Spleen (tissue), 7 donors: Measurements from ENCODE around the gene PAX5.

Experiments
- POLR2A ChIP-seq, 3 donors: fragments of 450-650 bp; IDR thresholded peaks; one replicate each; pipeline ENCODE4 v1.5.1; 2017; ENCODE audit warnings: antibody characterized with exemption in 3 of 3, mild to moderate bottlenecking in 1 of 3
- TF ChIP-seq, protein P1 (sequence below), 11 experiments: fragments of 200-600 bp in 7 of 11; fragments of 450-650 bp in 4 of 11; sonication (generic) in 4 of 11; IDR thresholded peaks in 8 of 11; conservative IDR thresholded peaks in 3 of 11; 1 replicate in 7 of 11; 2 replicates in 4 of 11; pipeline versions ENCODE4 v1.4.0 to v1.8.0; 2016 to 2021; ENCODE audit warnings: antibody characterized with exemption in 11 of 11, inconsistent platforms in 4 of 11, mild to moderate bottlenecking in 1 of 11
- donor health status: DM: no; HTN: no; CAD: no; lungs with moderate emphysema.
- donor health status: DM: no; HTN: no; CAD: no.
- donor health status: DM: no; HTN: no; CAD: no.

DNA sequence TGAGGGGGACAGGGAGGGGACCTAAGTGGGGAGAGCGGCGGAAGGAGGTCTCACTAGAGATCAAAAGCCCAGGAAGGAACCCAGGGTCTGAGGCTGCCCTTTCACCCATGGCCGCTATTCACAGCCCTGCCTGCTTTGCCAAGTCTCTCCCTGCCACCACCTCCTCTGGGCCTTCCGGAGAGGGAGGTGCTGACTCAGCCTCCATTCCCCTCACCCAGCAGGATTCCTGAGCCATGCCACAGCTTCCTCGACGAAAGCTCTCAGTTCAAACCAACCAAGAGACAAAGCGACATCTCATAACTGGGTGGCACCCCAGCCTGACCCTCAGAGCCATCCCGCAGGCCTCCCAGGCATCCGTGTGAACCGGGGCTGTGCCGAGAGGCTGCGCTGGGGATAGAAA lies 36.7 kb downstream of the PAX5 start:
- TF ChIP-seq, protein P1, sequence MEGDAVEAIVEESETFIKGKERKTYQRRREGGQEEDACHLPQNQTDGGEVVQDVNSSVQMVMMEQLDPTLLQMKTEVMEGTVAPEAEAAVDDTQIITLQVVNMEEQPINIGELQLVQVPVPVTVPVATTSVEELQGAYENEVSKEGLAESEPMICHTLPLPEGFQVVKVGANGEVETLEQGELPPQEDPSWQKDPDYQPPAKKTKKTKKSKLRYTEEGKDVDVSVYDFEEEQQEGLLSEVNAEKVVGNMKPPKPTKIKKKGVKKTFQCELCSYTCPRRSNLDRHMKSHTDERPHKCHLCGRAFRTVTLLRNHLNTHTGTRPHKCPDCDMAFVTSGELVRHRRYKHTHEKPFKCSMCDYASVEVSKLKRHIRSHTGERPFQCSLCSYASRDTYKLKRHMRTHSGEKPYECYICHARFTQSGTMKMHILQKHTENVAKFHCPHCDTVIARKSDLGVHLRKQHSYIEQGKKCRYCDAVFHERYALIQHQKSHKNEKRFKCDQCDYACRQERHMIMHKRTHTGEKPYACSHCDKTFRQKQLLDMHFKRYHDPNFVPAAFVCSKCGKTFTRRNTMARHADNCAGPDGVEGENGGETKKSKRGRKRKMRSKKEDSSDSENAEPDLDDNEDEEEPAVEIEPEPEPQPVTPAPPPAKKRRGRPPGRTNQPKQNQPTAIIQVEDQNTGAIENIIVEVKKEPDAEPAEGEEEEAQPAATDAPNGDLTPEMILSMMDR (IDR thresholded peaks at IDR 0.05 in 8 of 11, conservative IDR thresholded peaks at IDR 0.05 in 3 of 11), result no peak
- TF ChIP-seq POLR2A (IDR thresholded peaks at IDR 0.05), result no peak
